GM03348 (cell line): ENCODE data around the gene DCST2.

ENCODE experiments used
- DNase-seq: peaks from one replicate; pipeline ENCODE4 v3.0.0; 2012; ENCODE audit warnings: low spot score

The DCST2 gene

DNA sequence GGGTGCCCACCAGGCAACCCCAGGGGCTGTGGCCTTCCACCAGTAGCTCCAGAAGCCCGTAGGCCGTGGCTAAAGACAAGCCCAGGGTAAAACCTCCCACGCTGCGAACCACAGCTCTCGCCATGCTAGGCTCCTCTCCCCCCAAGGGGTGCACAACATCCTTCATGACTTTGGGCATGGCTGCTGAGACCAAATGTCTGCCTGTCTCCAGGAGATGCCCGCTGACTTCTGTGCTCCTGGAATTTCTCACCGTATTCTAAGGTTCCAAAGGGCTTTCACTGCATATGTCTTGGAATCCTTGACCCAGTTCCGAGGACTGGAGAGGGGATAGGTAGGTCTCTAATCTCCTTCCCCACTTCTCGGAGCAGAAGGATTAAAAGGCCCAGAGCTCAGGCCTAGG, at the start of gene DCST2, which contains the start of gene DCST1:
DCST2 (minus strand) TSS at position 258 of the 400 bp plus-strand sequence; CDS start at position 178, 80 bp downstream.
DCST1 (plus strand) TSS at position 301 of the 400 bp plus-strand sequence. CDS start 213 bp downstream, outside the sequence.
- no peak for DNase-seq

DNA sequence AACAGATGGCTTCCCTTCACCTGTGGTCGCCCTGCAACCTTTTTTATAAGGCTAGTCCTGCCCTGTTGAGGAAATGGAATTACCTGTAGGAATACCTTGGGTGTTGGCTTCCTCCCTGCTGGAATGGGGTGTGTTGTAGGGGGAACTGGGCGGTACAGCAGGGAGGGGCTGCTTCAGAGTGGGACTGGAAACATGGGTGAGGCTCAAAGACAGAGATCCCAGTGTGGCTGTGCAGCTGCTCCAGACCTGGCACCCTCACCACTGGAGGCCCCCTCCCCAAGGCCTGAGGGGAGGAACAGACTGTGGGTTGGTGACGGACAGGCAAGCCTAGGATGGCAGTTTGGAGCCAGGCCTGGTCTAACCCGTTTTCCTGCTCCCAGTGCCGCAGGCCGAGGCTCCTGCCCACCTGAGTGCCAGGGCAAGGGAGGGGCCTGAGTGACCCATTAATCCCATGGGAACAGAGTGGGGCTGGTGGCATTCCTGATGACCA, 49.5 kb upstream of the DCST2 start:
- no peak for DNase-seq

DNA sequence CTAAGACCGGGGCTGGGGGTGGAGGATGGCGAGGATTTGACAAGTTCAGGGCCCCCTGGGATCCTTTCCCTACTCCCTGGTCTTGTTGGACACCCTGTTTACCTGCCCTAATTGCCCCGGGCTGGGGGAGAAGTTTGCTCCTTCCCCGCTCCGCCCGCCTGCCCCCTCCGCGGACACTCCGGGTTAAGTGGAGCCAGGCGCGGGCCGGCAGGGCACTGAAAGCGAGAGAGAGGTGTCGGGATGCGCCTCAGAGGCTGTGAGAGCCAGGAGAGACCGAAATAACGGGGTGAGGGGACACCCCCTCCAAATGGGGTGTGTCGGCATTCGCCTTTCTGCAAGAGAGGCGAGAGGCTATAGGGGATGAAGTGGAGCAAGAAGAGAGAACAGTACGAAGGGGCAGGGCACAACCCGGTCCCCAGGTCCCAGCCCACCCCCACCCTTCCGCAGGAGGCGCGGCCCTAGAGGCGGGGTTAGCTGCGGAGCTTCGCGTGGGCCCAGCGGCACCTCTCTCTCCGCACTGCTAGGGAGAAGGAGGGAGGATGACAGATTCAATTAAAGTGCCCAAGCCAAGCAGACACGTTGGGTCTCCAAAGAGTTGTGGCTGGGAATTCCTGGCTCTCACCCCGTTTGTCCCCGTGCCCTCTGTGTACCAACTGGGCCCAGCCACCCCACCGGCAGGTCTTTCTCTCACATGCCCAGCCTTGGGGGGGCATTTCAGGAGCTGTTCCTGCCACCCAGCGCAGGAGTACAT, 48.9 kb upstream of the DCST2 start:
- no peak for DNase-seq

DNA sequence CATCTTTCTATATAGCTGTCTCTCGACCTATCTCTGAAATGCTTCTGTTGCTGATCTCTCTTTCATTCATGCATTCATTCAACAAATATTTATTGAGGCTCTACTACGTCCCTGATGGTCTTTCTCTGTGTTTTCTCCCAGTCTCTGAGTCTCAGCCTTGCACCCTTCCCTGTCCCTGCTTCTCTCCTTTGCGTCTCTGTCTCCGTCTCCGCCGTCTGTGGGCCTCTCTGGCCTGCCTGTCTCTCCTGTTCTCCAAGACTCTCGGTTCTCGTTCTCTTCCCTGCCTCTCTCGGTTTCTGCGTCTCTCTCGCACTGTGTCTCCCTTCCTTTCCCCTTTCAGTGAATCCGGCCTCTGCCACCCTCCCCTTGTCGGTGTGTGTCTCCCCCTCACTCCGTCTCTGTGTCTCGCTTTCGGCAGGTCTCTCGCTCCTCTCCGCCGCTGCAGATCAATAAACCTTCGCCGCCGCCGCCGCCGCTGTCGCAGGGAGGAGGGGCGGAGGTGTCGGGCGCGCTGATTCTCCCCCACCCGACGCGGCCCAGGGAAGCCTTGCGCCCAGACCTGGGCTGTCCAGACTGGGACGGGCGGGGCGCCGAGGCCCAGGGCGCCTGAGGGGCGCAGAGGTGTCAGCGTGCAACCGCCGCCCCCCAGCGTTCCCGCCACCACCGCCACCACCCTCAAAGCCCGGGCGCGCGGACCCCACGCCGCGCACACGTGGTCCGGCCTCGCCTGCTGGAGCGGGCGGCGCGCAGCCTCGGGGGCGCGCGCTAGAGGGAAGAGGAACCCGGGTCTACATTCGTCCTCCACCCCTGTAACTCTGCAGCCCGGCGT, 48.1 kb upstream of the DCST2 start:
- no peak for DNase-seq

DNA sequence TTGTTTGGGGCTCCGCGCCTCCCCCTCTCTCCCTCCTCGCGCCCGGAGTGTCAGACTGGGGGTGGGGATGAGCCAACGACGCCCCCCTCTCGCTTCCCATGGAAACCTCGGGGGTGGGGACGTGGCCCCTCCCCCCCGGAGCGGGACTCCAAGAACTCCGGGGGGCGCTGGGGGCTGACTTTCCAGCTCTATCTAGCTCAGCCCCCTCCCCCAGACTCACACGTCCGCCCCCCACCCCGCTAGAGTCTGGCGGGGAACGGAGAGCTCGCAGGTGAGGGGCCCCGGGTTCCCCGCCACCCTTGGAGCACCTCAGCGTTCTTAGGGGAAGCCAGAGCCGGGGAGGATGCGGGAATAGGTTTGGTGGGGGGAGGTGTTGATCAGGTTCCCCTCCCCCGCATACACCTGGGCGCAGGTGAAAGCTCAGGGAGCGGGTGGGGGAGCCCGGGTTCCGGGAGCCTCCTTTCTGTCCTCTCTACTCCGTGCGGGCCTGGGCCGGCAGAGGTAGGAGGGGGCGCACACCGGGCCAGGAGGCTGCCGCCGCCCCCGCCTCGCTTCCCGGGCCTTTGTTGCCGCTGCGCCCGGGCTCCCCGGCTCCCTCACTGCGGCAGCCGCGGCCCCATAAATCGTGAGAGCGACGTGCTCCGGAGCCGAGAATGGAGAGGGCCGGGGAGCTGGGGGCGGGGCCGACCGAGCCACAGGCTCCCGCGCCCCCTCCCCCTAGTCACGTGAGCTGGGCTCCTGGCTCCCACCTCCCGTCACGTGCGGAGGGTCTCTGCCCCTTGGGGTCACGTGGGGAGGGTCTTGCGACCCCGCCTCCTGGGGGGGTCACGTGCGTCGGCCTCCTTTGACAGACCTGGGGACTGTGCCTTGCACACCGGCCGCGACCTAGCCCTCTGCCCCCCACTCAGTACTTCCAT, 47.0 kb upstream of the DCST2 start:
- no peak for DNase-seq

DNA sequence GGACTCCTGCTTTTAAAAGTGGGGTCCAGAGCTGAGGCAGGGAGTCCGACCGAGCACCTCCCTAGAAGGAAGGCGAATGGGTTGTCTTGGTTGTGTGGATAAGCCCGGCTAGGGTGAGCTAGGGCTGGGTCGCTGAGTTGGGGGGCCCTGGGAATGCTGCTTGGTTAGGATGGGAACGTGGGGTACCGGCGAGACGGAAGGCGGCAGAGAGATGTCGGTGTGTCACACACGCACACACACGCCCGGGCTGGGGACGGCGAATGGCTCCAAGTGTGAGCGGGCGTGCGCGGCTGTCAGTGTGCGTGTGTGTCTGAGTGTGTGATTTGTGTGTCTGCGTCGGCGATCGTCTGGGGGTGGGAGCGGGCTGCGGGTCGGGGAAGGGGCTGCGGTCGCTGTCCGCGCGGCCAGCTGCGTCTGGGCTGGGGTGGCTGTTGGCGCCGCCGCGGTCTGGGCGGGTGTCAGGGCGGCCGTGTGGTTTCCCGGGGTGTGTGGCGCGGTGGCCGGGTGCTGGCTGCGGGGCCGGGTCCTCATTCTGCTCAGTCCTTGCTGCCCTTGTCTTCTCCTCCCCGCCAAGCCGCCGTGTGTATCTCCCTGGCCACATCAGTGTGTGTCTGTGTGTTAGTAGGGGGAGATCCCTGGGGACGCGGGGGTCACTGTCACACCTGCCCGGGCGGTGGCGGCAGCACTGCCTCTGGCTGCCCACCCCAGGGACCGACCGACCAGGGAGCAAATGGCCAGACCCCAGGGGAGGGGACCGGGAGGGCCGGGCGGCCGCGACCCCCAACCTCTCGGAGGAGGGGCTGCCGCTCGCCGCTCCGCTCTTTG, 46.1 kb upstream of the DCST2 start:
- no peak for DNase-seq

DNA sequence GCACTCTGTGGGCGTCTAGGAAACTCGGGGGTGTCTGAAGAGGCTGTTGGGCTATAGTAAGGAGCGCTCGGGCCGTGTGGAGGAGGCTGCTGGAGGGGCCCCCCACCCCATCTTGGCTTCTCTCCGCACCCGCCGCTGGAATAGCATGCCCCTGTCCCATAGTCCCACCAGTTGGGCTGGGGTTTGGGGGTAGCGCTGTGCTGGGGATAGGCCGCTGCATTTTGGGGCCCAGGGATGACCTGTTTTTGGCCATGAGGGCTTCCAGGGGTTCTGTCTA, 45.6 kb upstream of the DCST2 start:
- DNase-seq, result no peak

DNA sequence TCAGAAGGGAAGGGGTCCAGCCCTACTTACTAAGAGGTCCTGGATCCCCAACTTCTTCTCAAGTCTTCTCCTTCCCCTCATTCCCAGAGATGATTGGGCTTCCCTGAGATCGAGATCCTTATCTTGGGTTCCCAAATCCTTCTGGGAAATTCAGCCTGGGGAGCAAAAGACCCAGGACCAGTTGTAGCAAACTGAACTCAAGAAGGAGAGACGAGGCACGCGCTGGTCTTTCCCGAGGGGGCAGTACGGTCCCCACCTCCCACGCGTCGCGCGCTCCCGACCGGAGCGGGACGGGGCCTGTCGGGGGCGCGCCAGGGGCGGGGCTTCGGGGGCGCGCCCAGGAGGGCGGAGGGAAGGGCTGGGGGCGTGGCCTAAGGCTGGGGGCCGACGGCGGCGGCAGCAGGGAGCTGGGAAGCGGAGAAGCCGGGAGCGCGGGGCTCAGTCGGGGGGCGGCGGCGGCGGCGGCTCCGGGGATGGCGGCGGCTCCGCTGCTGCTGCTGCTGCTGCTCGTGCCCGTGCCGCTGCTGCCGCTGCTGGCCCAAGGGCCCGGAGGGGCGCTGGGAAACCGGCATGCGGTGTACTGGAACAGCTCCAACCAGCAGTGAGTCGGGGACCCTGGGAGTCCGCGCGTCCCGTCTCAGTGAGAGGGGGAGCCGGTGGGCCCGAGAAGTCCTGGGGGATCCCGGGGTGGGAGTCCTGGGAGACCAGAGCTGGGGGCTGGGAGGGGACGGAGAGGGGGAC, 45.1 kb upstream of the DCST2 start, which contains the start of gene EFNA3:
EFNA3 (plus strand) TSS at position 369 of the 741 bp plus-strand sequence; CDS start at position 474, 105 bp downstream.
- peak; percentile 96 for DNase-seq

DNA sequence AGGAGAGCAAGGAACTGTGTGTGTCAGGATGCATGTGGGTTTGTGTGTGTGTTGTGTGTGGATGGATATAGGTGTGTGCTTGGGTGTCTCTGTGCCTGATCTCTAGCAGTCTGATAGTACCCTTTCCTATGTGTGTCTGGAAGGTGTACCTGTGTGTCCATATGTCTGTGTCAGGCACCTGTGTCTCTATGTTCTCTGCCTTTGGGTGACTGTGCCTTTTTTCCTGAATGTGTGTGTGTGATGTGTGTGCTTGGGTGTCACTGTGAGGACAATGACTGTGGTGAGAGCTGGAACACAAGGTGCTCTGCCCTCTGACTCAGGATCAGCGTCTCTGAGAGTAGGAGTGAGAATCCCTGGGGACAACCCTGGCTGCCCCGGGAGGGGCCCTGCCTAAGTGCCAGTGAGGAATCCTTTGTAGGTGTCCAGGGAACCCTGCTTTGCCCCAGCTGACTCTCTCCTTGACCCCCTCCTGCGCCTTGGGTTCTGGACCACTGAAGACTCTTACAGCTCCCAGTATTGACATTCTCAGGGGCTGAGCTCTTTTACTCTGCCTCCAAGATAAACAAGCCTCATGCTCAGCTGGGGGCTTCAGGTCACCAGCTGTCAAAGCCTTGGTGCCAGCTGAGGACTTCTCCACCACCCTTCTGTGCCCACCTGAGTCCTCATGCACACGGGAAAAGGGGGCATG, 44.3 kb upstream of the DCST2 start:
- DNase-seq, result no peak

DNA sequence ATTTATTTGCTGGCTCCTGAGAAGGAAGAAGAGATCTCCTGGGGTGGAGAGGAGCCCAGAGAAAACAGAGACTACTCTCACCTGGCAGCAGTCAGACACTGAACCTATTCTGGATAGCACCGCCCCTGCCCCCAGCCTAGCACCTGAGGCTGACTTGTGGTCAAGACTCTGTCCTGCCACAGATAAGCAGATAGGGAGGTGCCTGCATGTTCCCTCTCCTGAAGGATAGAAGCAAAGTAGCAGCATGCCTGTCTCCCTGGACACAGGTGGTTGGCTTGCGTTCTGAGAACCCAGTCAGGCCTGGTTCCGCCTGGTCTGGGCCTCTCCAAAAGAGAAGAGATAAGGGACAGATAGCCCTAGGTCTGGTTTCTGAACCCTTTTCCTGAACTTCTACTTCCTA, 43.8 kb upstream of the DCST2 start:
- no peak for DNase-seq

DNA sequence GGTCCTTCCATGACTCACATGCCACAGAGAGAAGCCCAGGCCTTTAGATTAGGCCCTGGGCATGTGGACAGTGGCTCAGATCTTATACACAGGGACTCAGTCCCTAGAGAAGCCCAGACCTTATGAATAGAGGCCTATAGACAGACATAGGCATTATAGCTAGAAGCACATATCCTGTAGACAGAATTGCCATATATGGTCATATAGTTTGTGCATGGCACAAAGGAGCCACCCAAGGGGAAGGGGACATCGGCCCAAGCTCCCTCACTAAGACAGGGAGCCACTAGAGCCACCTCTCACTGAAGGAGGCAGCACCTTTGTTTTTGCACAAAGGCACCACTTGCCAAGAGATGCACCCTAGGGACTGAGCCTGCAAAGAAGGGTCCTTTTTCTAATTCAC, 42.8 kb upstream of the DCST2 start:
- no peak for DNase-seq

DNA sequence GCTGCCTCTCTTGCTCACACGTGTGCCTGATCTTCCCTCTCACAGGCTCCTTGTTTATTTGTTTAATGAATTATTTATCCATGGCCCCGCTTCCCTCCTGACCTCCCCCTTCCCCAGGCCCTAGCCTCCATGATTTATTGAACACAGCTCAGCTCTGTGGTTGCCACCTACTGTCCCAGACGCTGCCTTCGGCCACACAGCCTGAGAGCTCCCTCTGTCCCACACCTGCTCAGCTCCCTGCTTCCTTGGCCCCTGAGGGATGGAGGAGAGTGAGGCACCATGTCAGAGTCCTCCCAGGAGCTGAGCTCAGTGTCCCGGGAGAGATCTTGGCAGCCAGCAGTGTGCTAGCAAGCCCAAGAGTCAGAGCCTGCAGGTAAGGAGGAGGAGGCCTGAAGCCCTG, 42.0 kb upstream of the DCST2 start:
- no peak for DNase-seq

DNA sequence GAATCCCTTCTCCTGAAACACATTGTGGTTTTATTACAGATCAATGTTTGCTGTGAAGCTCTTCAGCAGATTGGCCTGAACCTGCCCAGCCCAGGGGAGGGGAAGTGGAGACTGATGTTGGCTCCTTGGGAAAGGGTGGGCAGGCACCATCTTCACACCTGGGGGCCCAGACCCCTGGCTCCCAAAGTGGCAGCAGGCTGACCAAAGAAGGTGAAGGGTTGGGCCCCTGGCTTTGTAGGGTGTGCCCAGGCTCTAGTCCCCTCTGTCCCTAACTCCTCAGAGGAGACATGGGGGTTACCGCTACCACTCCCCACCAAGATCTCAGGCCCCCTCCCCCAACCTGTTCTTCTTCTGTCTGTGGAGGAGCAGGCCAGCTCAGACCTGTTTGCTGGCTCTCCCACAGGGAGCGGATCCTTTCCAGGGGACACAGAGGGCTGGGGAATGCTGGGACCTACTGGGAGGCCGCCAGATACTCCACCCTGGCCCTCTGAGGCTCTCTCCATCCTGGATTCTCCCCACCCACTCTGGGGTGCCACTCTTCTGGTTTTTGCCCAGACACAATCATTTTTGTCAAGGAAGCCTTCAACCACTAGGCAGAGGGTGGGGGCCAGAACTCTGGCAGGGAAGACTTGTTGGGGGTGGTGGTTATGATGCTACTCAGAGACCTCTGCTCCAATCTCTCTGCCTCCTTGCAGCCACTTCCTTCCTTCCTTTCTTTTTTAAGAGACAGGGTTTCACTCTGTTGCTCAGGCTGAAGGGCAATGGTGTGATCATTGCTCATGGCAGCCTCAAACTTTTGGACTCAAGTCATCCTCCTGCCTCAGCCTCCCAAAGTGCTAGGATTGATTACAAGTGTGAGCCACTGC, 40.0 kb upstream of the DCST2 start:
- no peak for DNase-seq

DNA sequence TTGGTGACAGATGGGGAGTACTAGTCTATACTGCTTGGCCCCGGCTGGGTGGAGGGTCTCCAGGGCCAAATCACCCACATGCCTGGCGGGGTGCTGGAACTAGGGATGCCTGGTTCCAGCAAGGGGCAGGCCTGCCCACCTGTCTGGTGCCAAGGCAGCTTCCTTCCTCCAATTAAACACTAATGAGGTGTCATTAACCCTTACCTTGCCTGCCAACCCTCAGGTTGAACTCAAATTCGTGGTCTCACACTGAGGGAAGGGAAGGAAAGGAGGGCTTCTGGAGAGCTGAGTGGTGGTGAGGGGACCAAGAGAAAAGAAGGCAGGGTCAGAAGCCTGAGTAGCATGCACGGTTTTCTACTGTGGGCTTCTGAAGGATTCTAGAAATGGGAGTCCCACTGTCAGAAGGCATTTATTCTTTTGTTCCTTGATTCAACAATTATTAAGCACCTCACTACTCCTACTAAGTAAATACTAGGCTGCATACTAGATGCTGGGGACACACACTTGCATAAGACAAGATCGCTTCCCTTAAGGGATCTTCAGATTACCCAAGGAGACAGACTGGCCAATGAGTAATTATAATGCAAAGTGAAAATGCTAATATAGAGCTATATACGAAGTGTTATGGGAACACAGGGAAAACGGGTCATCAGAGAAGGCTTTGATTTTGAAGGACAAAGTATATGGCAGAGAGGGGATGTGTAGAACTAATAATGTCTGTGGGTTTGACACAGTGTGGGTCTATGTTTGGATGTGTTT, 39.1 kb upstream of the DCST2 start:
- DNase-seq, result no peak

DNA sequence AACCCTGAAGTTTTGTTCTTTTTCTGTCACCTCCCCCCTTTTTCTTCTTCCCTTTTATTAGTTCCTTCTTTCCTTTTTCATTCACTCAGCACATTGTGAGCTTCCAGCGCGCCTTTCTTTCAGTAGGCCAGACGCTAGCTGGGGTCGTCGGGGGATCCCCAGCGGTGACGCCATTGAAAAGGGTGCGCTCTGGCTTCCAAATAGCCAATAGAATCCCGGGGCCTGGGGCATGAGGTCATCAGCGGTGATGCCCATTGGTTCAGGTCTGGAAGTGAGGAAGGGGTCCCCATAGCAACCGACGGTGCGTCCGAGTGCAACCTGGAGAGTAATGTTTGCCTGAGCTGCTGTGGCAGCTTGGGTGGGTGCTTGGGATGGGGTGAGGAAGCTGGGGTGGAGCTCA, 38.1 kb upstream of the DCST2 start:
- DNase-seq, result no peak

DNA sequence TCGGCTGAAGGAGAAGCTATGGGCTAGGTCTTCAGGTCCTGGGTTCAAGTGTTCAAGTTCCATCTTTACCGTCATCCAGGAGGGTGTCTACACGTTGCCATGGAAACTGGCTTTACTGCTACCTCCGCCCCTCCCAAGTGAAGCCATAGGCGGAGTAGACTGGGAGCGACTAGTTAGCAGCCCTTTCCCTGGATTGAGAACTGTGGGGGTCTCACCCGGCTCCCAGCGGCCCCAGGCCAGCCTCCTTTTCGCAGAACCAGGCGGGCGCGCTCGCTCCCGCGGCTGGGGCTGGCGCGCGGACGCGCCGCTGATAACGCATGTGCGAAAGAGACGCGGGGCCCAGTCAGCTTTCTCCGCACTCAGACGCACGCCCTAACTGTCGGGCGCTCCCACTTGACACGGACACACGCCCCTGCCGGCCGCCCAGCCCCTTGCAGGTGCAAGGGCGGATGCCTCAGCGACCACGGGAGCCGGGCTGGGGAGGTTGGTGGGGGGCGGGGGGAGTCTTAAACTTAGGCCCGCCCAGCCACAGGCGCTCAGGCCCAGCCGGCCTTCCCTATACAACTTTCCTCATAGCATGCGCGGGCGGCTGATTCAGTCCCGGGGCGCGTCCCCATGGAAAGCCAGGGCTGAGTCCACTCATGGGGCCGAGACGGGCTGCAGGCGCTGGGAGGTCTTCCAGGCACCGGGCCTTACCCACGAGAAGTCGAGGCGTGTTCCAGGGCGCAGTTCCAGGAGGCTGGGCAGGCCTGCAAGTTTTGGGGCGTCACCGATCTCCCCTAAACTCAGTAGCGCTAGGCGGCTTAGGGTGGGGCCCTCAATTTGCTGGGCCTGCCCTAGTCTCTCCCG, 37.4 kb upstream of the DCST2 start:
- DNase-seq, result peak; percentile 90

DNA sequence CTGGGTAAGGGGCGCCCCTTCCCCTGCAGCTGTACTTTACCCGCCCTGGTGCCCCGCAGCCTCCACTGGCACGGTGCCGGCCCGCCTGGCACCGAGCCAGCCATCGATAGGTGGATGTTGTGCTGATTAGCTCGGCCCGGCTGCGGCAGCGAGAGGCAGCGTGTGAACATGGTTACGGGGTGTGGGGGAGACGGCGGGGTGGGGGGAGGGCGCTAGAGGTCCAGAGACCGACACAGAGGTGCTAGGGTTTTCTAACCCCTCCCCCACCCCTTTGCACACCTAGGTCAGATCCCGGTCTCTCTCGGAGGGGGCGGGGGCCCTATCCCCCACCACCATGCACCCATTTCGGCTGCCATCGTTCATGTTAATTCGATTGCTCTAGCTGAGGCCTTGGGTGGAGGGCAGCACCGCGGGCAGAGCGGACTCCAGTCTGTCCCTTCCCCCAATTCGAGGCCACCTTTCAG, 36.6 kb upstream of the DCST2 start:
- no peak for DNase-seq
